T-helper 2 cell treated with Interferon-gamma antibody and Interleukin-4, amounts not matched to agents 5 μg/mL and 100 μg/mL, for 36 hours (primary cell): Measurements from ENCODE around the gene CUL2.

ENCODE experiments used
- DNase-seq: peaks from one replicate; pipeline ENCODE4 v3.0.0; 2021; ENCODE audit warnings: low spot score
- H3K27ac Mint-ChIP-seq: one replicate; pipeline ENCODE4 v1.8.0; 2021; ENCODE audit warnings: mild to moderate bottlenecking, mixed read lengths
- H3K27me3 Mint-ChIP-seq: one replicate; pipeline ENCODE4 v1.8.0; 2021; ENCODE audit warnings: low read depth, mixed read lengths
- H3K36me3 Mint-ChIP-seq: one replicate; pipeline ENCODE4 v1.8.0; 2021; ENCODE audit warnings: low read depth, mixed read lengths
- H3K4me1 Mint-ChIP-seq: one replicate; pipeline ENCODE4 v1.8.0; 2021; ENCODE audit warnings: low read depth, mixed read lengths
- H3K4me3 Mint-ChIP-seq: one replicate; pipeline ENCODE4 v1.8.0; 2022; ENCODE audit warnings: mild to moderate bottlenecking, moderate library complexity, mixed read lengths
- H3K9me3 Mint-ChIP-seq: one replicate; pipeline ENCODE4 v1.8.0; 2021; ENCODE audit warnings: mixed read lengths

Gene CUL2

GRCh38 chr10:35025916-35026315 lies 64.2 kb downstream of the CUL2 start:
- Mint-ChIP-seq H3K4me1 (peaks cover 1% of the 10 kb centered on the region), H3K27ac (no peak overlapping the region), H3K36me3 (peaks cover 38% of the 10 kb centered on the region), H3K4me3 (no peak overlapping the region), H3K27me3 (no peaks in the 10 kb centered on the region), H3K9me3 (no peaks in the 10 kb centered on the region)
- no peak for DNase-seq

DNA sequence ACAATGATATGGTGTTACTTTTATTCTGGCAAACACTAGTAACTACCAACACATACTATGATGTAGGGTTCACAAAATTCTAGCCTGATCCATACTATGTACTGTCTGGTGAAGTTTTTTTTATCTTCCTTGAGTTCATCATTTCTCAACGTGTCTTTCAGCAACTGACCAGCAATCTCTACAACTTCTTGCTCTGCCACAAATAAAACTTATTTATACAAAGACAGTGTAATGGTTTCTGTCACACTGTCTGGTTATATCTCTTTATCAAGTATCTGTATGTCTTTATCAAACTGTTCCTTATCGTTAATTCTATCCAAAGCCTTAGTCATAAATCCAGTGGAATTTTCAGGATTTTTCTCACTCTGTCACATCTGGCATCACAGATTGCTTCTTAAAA lies 69.7 kb downstream of the CUL2 start:
- no peak for DNase-seq
- Mint-ChIP-seq H3K4me1 (peaks cover 9% of the 10 kb centered on the region), H3K4me3 (no peak overlapping the region), H3K27me3 (no peaks in the 10 kb centered on the region), H3K27ac (no peak overlapping the region), H3K9me3 (no peaks in the 10 kb centered on the region), H3K36me3 (peaks cover 32% of the 10 kb centered on the region)

DNA sequence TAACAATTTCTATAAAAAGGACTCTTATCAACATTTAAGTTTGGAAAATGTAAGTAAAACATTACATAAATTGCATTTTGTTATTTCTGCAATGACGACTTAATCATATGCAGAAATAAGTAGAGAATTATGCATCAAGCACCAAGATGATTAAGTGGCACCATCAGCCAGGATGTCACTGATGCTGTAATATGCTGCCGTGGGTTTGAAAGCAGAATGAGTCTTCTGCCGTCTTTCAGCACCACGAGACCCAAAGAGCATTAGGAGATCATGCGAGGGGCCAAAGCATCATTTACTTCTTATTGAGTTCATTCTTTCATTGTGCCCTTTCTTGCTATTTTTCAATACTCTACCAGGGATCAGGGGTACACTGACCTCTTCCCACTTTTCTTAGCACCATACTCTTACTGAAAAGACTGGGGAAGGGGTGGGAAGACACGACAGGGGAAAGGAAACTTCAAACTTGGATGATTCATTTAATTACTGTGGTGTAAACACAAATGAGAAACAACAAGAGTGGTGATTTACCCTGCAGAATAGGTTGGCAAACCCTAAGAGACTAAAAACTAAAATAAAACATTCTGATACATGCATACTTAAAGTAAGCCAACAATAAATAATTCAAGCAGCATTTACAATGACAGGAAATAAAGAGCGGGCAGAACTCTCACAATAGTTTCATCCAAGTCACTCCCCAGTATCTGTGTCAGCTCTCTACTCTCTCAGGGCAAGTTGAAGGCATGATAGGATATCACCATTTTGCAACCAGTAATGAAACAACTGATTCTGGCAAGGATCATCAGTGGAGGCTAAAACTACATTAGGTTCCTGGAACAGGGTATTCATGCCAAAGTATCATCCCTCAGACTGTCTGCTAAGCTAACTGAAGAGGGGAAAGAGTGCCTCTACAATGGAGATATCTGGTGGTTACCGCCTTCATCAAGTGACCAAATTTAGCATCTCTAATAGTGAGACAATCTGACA lies 70.8 kb downstream of the CUL2 start:
- Mint-ChIP-seq H3K36me3 (peaks cover 26% of the 10 kb centered on the region), H3K4me3 (no peak overlapping the region), H3K27ac (no peak overlapping the region), H3K9me3 (no peaks in the 10 kb centered on the region), H3K4me1 (peaks cover 9% of the 10 kb centered on the region), H3K27me3 (no peaks in the 10 kb centered on the region)
- no peak for DNase-seq

DNA sequence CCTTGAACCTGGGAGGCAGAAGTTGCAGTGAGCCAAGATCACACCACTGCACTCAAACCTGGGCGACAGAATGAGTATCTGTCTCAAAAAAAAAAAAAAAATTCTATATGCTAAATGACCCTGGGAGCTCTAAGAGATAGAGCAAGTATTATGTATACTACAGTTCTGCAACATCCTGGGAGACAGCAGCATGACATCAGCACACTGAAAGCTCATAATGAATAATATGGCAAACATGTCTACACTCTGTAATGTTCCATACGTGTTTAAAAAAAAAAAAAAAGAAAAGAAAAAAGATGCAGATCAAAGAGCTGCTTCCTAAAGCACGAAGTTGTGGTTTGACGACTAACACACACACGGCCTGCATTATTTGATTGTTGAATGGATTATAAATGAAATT lies 72.5 kb downstream of the CUL2 start:
- peaks cover 26% of the 10 kb centered on the region for H3K36me3 Mint-ChIP-seq
- no peak for DNase-seq

GRCh38 chr10:35015843-35016408 lies 74.2 kb downstream of the CUL2 start:
- H3K4me3 Mint-ChIP-seq, result no peak overlapping the region
- H3K36me3 Mint-ChIP-seq, result peaks cover 24% of the 10 kb centered on the region
- no peaks in the 10 kb centered on the region for H3K9me3 Mint-ChIP-seq
- DNase-seq, result no peak
- H3K4me1 Mint-ChIP-seq, result peaks cover 19% of the 10 kb centered on the region
- no peak overlapping the region for H3K27ac Mint-ChIP-seq
- H3K27me3 Mint-ChIP-seq, result no peaks in the 10 kb centered on the region

More for the DNA sequence above, 72.5 kb downstream of the CUL2 start:
- peak overlapping the region; percentile 41 for H3K27ac Mint-ChIP-seq
- H3K4me1 Mint-ChIP-seq, result peaks cover 11% of the 10 kb centered on the region
- no peak overlapping the region for H3K4me3 Mint-ChIP-seq
- H3K9me3 Mint-ChIP-seq, result no peaks in the 10 kb centered on the region
- H3K27me3 Mint-ChIP-seq, result no peaks in the 10 kb centered on the region

DNA sequence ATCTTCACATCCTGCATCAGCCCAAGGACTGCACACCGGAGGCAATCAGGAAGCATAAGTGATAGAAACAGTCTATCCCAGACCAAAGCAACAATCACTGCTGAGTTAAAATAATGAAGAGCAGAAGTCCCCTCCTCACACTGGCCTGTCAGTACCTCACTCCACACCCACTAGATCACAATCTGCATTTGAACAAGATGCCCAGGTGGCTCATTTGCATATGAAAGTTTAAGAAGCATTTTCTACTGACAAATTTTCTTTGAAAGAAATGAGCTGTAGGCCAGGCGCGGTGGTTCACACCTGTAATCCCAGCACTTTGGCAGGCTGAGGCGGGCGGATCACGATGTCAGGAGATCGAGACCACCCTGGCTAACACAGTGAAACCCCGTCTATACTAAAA lies 77.4 kb downstream of the CUL2 start:
- H3K9me3 Mint-ChIP-seq, result no peaks in the 10 kb centered on the region
- H3K4me3 Mint-ChIP-seq, result peak overlapping the region; percentile 38
- no peak for DNase-seq
- H3K4me1 Mint-ChIP-seq, result peaks cover 13% of the 10 kb centered on the region
- H3K27ac Mint-ChIP-seq, result no peak overlapping the region
- H3K36me3 Mint-ChIP-seq, result peaks cover 34% of the 10 kb centered on the region
- H3K27me3 Mint-ChIP-seq, result no peaks in the 10 kb centered on the region

- peak overlapping the region; percentile 55 for H3K4me3 Mint-ChIP-seq
- H3K27me3 Mint-ChIP-seq, result no peaks in the 10 kb centered on the region
- peaks cover 10% of the 10 kb centered on the region for H3K4me1 Mint-ChIP-seq
- H3K9me3 Mint-ChIP-seq, result no peaks in the 10 kb centered on the region
- peak overlapping the region; percentile 60 for H3K27ac Mint-ChIP-seq
- H3K36me3 Mint-ChIP-seq, result peaks cover 26% of the 10 kb centered on the region
- no peak for DNase-seq
Observed at GRCh38 chr10:35011771-35012191, 78.4 kb downstream of the CUL2 start.

DNA sequence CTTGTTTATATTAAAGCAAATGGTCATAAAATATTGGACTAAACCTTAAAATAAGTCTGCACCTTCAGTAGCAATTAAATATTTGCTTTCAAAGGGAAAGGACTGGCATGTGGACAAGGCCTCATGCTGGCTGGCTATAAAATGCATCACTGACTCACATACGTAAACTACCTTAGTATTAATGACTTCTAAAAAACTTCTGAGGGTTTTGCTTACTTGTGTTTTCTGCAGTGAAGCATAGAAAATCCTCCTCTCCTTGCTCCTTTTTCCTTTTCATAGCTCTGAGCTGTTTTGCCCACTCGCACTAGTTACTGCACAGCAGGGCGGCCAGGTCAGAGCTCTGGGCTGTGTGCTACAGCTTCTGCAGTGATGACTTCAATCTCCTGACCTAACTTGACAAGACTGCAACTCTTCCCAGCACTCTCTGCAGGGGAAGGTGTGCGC lies 82.3 kb downstream of the CUL2 start:
- peaks cover 12% of the 10 kb centered on the region for H3K4me1 Mint-ChIP-seq
- H3K27ac Mint-ChIP-seq, result no peak overlapping the region
- H3K36me3 Mint-ChIP-seq, result peaks cover 21% of the 10 kb centered on the region
- no peak for DNase-seq
- H3K4me3 Mint-ChIP-seq, result no peak overlapping the region
- H3K27me3 Mint-ChIP-seq, result no peaks in the 10 kb centered on the region
- H3K9me3 Mint-ChIP-seq, result no peaks in the 10 kb centered on the region

- Mint-ChIP-seq H3K36me3 (peaks cover 13% of the 10 kb centered on the region), H3K27me3 (no peaks in the 10 kb centered on the region), H3K9me3 (no peaks in the 10 kb centered on the region), H3K4me3 (no peak overlapping the region), H3K27ac (no peak overlapping the region), H3K4me1 (peaks cover 3% of the 10 kb centered on the region)
- DNase-seq, result no peak
Observed at GRCh38 chr10:35006836-35007235, 83.3 kb downstream of the CUL2 start.

DNA sequence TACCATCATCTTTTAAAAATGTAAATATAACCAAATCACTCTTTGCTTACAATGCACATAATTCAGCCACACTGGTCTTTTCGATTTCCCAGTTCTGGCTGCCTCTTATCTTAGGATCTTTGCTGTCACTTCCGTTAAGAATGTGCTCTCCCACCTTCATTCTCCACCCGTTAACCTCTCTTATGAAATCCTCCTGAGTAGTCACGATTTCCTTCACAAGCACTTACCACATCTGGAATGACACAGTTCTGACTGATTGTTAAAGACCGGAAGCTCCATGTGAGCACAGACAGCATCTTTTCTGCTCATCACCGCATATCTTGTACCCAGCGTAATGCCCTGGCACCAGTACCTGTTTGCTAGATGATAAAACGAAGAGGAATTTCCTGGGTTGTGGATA lies 84.3 kb downstream of the CUL2 start:
- Mint-ChIP-seq H3K4me1 (peaks cover 2% of the 10 kb centered on the region), H3K27ac (no peak overlapping the region), H3K9me3 (no peaks in the 10 kb centered on the region), H3K27me3 (no peaks in the 10 kb centered on the region), H3K4me3 (no peak overlapping the region), H3K36me3 (peaks cover 10% of the 10 kb centered on the region)
- DNase-seq, result no peak

DNA sequence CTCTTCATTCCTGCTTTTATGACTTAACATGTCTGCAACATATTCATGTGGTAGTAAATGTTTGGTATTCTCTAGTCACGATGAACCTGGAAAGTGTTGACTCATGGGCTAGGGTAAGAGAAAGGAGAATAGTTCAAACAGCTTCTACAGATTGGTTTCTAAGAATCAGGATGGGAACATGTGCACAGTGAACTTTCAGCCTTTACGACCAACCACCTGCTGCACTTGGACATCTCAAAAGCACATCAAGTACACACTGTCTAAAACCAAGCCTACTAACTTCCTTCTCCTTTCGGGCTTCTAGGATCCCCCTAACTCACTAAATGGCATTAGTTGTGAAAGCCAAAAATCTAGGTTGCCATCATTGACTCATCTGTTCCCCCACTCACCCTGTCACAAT lies 85.5 kb downstream of the CUL2 start:
- no peaks in the 10 kb centered on the region for H3K9me3 Mint-ChIP-seq
- H3K36me3 Mint-ChIP-seq, result peaks cover 2% of the 10 kb centered on the region
- peaks cover 2% of the 10 kb centered on the region for H3K4me1 Mint-ChIP-seq
- H3K27ac Mint-ChIP-seq, result no peak overlapping the region
- no peak overlapping the region for H3K4me3 Mint-ChIP-seq
- H3K27me3 Mint-ChIP-seq, result no peaks in the 10 kb centered on the region
- DNase-seq, result no peak

DNA sequence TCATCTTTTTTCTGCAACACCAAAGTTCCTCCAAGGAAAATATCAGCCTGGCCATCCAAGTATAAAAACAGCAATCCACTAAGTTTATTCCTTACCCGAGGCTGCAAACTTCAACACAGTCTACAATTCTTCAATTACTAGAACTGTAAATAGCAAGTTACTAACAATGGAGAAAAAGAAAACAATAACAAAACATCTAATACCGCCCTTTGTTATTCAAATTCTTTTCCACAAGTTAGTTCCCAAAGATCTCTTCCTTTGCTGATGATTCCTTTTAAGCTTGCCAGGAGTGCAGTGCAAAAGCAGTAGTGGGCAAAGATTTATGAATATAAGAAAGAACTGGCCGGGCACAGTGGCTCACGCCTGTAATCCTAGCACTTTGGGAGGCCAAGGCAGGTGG lies 86.2 kb downstream of the CUL2 start:
- Mint-ChIP-seq H3K9me3 (no peaks in the 10 kb centered on the region), H3K36me3 (no peaks in the 10 kb centered on the region), H3K27me3 (no peaks in the 10 kb centered on the region)

DNA sequence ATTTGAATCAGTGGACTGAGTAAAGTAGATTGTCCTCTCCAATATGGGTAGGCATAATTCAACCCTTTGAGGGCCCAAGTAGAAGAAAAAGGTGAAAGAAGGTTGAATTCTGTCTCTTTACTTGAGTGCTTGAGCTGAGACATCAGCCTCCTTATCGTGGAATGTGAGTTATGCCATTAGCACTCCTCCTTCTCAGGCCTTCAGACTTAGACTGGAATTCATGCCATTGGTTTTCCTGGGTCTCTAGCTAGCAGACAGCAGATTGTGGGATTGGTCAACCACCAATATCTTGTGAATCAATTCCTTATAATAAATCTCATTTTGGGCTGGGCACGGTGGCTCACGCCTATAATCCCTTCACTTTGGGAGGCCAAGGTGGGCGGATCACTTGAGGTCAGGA lies 89.2 kb downstream of the CUL2 start:
- Mint-ChIP-seq H3K4me3 (no peak overlapping the region), H3K36me3 (no peaks in the 10 kb centered on the region), H3K4me1 (peaks cover 2% of the 10 kb centered on the region), H3K27me3 (no peaks in the 10 kb centered on the region), H3K9me3 (no peaks in the 10 kb centered on the region), H3K27ac (no peak overlapping the region)
- no peak for DNase-seq

More for the DNA sequence above, 86.2 kb downstream of the CUL2 start:
- Mint-ChIP-seq H3K4me3 (no peak overlapping the region), H3K27ac (no peak overlapping the region), H3K4me1 (peaks cover 2% of the 10 kb centered on the region)
- no peak for DNase-seq

DNA sequence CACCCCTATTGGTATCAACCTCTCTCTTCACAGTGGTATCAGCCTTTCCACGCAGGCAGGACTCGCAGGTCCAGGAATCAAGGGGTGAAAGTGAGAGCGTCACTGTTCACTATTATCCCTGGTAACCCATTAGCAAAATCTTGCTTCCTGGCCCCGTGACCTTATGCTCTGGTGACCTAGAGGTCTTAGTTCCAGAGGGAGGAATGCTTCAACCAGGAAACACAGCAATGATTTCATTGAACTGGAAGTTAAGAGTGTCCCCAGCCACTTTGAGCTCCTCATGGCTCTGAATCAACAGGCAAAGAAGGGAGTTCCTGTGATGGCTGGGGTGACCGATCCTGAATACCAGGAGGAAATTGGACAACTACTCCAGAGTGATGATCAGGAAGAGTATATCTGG lies 90.6 kb downstream of the CUL2 start:
- Mint-ChIP-seq H3K9me3 (no peaks in the 10 kb centered on the region), H3K27me3 (no peaks in the 10 kb centered on the region), H3K4me3 (no peak overlapping the region), H3K36me3 (no peaks in the 10 kb centered on the region), H3K27ac (no peak overlapping the region), H3K4me1 (peaks cover 7% of the 10 kb centered on the region)
- DNase-seq, result no peak
